ENCODE measurements around the gene ANKRD34A. TPM values are rescaled to one million over a fixed set of nuclear protein-coding genes. Genes with fewer than 3 reads are reported as not detected.
A peak's percentile ranks its signal among the peaks of the same experiment; 100 is the strongest.

The ANKRD34A gene
- total and polyA plus RNA-seq, 2 of the 13 experiments (the other 11 are each of a cell fraction or from before 2014, with no cell fraction given), result 0.05 to 0.07 TPM

DNA sequence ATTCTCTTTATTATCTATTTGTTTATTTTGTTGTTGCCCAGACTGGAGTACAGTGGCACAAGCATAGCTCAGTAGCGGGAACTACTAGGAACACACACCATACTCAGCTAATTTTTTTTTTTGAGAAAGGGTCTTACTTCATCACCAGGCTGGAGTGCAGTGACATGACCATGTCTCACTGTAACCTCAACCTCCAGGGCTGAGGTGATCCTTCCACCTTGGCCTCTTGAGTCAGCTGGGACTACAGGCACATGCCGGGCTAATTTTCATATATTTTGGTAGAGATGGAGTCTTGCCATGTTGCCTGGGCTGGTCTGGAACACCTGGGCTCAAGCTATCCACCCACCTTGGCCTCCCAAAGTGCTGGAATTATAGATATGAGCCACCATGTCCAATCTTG lies 37.3 kb upstream of the ANKRD34A start (continued):
- TF ChIP-seq, protein P1, sequence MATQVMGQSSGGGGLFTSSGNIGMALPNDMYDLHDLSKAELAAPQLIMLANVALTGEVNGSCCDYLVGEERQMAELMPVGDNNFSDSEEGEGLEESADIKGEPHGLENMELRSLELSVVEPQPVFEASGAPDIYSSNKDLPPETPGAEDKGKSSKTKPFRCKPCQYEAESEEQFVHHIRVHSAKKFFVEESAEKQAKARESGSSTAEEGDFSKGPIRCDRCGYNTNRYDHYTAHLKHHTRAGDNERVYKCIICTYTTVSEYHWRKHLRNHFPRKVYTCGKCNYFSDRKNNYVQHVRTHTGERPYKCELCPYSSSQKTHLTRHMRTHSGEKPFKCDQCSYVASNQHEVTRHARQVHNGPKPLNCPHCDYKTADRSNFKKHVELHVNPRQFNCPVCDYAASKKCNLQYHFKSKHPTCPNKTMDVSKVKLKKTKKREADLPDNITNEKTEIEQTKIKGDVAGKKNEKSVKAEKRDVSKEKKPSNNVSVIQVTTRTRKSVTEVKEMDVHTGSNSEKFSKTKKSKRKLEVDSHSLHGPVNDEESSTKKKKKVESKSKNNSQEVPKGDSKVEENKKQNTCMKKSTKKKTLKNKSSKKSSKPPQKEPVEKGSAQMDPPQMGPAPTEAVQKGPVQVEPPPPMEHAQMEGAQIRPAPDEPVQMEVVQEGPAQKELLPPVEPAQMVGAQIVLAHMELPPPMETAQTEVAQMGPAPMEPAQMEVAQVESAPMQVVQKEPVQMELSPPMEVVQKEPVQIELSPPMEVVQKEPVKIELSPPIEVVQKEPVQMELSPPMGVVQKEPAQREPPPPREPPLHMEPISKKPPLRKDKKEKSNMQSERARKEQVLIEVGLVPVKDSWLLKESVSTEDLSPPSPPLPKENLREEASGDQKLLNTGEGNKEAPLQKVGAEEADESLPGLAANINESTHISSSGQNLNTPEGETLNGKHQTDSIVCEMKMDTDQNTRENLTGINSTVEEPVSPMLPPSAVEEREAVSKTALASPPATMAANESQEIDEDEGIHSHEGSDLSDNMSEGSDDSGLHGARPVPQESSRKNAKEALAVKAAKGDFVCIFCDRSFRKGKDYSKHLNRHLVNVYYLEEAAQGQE (IDR thresholded peaks at IDR 0.05; ENCODE audit: borderline replicate concordance in 1 of 2, low read depth in 1 of 2, low read length in 2 of 2), result no peak

DNA sequence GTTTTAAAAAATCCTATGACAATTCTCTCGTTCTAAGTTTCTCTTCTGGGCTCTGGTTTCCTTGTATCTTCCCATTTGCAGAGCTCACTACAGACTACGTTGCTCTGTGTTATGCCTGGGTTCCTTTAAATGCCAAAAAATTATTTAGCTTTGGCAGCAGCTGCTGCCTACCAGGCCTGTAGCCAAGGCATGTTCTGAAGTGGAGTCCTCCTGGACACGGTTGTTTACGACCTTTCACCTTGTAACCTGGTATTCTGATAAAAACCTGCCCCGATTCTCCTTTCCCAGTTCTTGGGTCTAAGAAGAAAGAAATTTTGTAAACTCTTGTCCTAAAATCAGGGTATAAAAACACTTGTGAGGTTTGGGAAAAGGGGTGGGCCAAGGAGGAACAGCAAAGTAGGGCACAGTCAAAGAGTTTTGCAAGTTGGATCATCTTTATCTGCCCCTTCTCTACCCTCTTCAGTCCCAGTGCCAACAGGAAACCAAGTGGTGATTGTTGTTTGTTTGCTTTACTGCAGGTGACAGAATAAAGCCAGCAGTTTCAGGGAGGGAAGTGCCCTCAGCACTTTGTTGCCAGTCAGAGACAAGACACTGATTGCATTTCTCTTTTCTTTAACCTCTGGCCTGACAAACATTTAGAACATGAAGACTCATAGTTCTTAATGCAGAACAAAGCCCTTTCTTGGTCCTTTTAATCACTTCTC lies 35.1 kb upstream of the ANKRD34A start:
- peaks cover 0 to 9% of the 10 kb centered on the region in 2 experiments; a peak in 3 of 5 replicates for H3K36me3 ChIP-seq (replicated peaks in 1 of 2; ENCODE audit: control insufficient read depth in 1 of 2, insufficient read depth in 2 of 2, low read length in 2 of 2)
- in situ Hi-C loops (cut with HindIII; ENCODE audit: extremely low pct_ligation_motif_present, low pct_unique_long_range_greater_than_20kb) (loop anchor here (10.0 kb wide), 1 partner anchor 115 kb away; the partner anchor contains the start of gene ANKRD35), intact Hi-C loops (cut with micrococcal nuclease; ENCODE audit: unreplicated experiment) (loop anchor here (2.0 kb wide), 1 partner anchor 15 kb away; no protein-coding TSS in a partner anchor)
- no peak overlapping the region for H3K27ac ChIP-seq (ENCODE audit: extremely low read length, insufficient read depth, low read length)
- peak overlapping the region; percentile 56 for H3K4me2 ChIP-seq (ENCODE audit: low read depth, low read length)
- TF ChIP-seq ETV5 (CRISPR knock-in tag; IDR thresholded peaks at IDR 0.05; ENCODE audit: borderline replicate concordance), result peak; percentile 20; the same call in 1 of the 2 replicates
- TF ChIP-seq GATAD2A (CRISPR knock-in tag; IDR thresholded peaks at IDR 0.05), result 0 out of 2 replicates have a peak, but pooled peaks have one; percentile 39
- TF ChIP-seq ZNF720 (CRISPR knock-in tag; IDR thresholded peaks at IDR 0.05), result no peak
- no peak for TF ChIP-seq FOXP1 (IDR thresholded peaks at IDR 0.05)
- 0 out of 2 replicates have a peak, but pooled peaks have one; percentile 31 for TF ChIP-seq FOXP1 (CRISPR knock-in tag; IDR thresholded peaks at IDR 0.05)
- TF ChIP-seq, protein P2, sequence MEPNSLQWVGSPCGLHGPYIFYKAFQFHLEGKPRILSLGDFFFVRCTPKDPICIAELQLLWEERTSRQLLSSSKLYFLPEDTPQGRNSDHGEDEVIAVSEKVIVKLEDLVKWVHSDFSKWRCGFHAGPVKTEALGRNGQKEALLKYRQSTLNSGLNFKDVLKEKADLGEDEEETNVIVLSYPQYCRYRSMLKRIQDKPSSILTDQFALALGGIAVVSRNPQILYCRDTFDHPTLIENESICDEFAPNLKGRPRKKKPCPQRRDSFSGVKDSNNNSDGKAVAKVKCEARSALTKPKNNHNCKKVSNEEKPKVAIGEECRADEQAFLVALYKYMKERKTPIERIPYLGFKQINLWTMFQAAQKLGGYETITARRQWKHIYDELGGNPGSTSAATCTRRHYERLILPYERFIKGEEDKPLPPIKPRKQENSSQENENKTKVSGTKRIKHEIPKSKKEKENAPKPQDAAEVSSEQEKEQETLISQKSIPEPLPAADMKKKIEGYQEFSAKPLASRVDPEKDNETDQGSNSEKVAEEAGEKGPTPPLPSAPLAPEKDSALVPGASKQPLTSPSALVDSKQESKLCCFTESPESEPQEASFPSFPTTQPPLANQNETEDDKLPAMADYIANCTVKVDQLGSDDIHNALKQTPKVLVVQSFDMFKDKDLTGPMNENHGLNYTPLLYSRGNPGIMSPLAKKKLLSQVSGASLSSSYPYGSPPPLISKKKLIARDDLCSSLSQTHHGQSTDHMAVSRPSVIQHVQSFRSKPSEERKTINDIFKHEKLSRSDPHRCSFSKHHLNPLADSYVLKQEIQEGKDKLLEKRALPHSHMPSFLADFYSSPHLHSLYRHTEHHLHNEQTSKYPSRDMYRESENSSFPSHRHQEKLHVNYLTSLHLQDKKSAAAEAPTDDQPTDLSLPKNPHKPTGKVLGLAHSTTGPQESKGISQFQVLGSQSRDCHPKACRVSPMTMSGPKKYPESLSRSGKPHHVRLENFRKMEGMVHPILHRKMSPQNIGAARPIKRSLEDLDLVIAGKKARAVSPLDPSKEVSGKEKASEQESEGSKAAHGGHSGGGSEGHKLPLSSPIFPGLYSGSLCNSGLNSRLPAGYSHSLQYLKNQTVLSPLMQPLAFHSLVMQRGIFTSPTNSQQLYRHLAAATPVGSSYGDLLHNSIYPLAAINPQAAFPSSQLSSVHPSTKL (CRISPR knock-in tag; IDR thresholded peaks at IDR 0.05), result peak; percentile 13; the same call in 1 of the 2 replicates
- peaks cover 18% of the 10 kb centered on the region for H4K20me1 ChIP-seq (ENCODE audit: insufficient read depth, low read length)
- H2AFZ ChIP-seq (ENCODE audit: low read length), result peak overlapping the region; percentile 46
- DNase-seq (ENCODE audit: low spot score) (no peak), FAIRE-seq (no peak), ATAC-seq (no peak)
- H3K79me2 ChIP-seq (ENCODE audit: insufficient read depth, low read length), result peaks cover 22% of the 10 kb centered on the region
- H3K9ac ChIP-seq (ENCODE audit: insufficient read depth, low read depth, low read length), result peak overlapping the region; percentile 42; the same call in 1 of the 2 replicates
- ChIA-PET POLR2A (no interaction called here), CTCF (ENCODE audit: low intra/inter-chr PET ratio, low total read pairs) (no interaction called here)
- no TSS peak for BruUV-seq (replicated peaks)
- no peaks in the 10 kb centered on the region for H3K9me3 ChIP-seq (ENCODE audit: low read length)
- H3K4me1 ChIP-seq (ENCODE audit: insufficient read depth, low read length), result peaks cover 38% of the 10 kb centered on the region
- 38% methylated on average over 5 of the region's 5 CpGs for WGBS (ENCODE audit: low lambda C conversion rate)
- H3K4me3 ChIP-seq (replicated peaks in 1 of 3; ENCODE audit: insufficient read depth in 1 of 3, low read depth in 2 of 3, low read length in 3 of 3), result no peak overlapping the region; a peak in 1 of 6 replicates
- H3K27me3 ChIP-seq (ENCODE audit: control insufficient read depth in 1 of 2, insufficient read depth in 2 of 2, low read length in 2 of 2), result no peaks in the 10 kb centered on the region; a peak in 1 of 5 replicates
